Loucy (cell line): ENCODE data around the gene GIGYF2.

Source experiments
- H2AFZ ChIP-seq: fragments of 200-600 bp; sonication (generic); 2 replicates; pipeline ENCODE4 v1.6.0; 2016; ENCODE audit warnings: antibody characterized with exemption, mild to moderate bottlenecking, low read length, moderate library complexity
- H3F3A ChIP-seq: fragments of 200-600 bp; 2 replicates; pipeline ENCODE4 v1.6.0; 2016; ENCODE audit warnings: antibody characterized with exemption, low read depth, mild to moderate bottlenecking
- H3K27me3 ChIP-seq: fragments of 200-600 bp; sonication (generic); 2 replicates; pipeline ENCODE4 v1.6.1; 2014; ENCODE audit warnings: low read length, mild to moderate bottlenecking; ENCODE audit not compliant: insufficient read depth, poor library complexity, severe bottlenecking
- H3K36me3 ChIP-seq: fragments of 200-600 bp; sonication (generic); 2 replicates; pipeline ENCODE4 v1.6.1; 2016; ENCODE audit warnings: low read length; ENCODE audit not compliant: insufficient read depth
- H3K4me1 ChIP-seq: fragments of 200-600 bp; sonication (generic); 2 replicates; pipeline ENCODE4 v1.5.1; 2014; ENCODE audit warnings: low read length, mild to moderate bottlenecking; ENCODE audit not compliant: insufficient read depth, poor library complexity, severe bottlenecking
- H3K4me2 ChIP-seq: fragments of 200-600 bp; sonication (generic); 2 replicates; pipeline ENCODE4 v1.6.0; 2014; ENCODE audit warnings: antibody characterized with exemption, low read length, low read depth, mild to moderate bottlenecking; ENCODE audit not compliant: poor library complexity, severe bottlenecking
- H3K4me3 ChIP-seq: fragments of 200-600 bp; sonication (generic); 2 replicates; pipeline ENCODE4 v1.5.1; 2014; ENCODE audit warnings: low read length, mild to moderate bottlenecking, mixed read lengths; ENCODE audit not compliant: poor library complexity, severe bottlenecking
- H3K79me2 ChIP-seq: fragments of 200-600 bp; sonication (generic); 2 replicates; pipeline ENCODE4 v1.6.1; 2014; ENCODE audit warnings: low read length; ENCODE audit not compliant: insufficient read depth
- H3K9ac ChIP-seq: fragments of 200-600 bp; sonication (generic); 2 replicates; pipeline ENCODE4 v1.6.0; 2014; ENCODE audit warnings: mild to moderate bottlenecking, low read depth, low read length, moderate library complexity; ENCODE audit not compliant: poor library complexity, severe bottlenecking
- H3K9me2 ChIP-seq: fragments of 200-600 bp; sonication (generic); replicated peaks from 2 replicates; pipeline ENCODE4 v1.6.1; 2016; ENCODE audit warnings: low read depth, low read length, mixed read lengths
- H3K9me3 ChIP-seq: fragments of 200-600 bp; sonication (generic); 2 replicates; pipeline ENCODE4 v1.6.1; 2014; ENCODE audit warnings: mild to moderate bottlenecking, antibody characterized with exemption, low read length, low read depth; ENCODE audit not compliant: insufficient read depth
- H4K20me1 ChIP-seq: fragments of 200-600 bp; sonication (generic); 2 replicates; pipeline ENCODE4 v1.6.0; 2014; ENCODE audit warnings: antibody characterized with exemption, low read length, mild to moderate bottlenecking; ENCODE audit not compliant: insufficient read depth, poor library complexity, severe bottlenecking
- EZH2phosphoT487 ChIP-seq: fragments of 200-600 bp; IDR thresholded peaks from 2 replicates; pipeline ENCODE4 v1.6.1; 2018; ENCODE audit warnings: antibody characterized with exemption, mild to moderate bottlenecking, moderate library complexity, borderline replicate concordance
- TF ChIP-seq, protein P1 (sequence below): fragments of 200-600 bp; sonication (generic); conservative IDR thresholded peaks from 2 replicates; pipeline ENCODE4 v1.5.1; 2014; ENCODE audit warnings: mild to moderate bottlenecking, antibody characterized with exemption, low read length

The GIGYF2 gene

GRCh38 chr2:232854082-232854481 lies 157.0 kb downstream of the GIGYF2 start:
- Histone ChIP-seq H3K4me1 (no peaks in the 10 kb centered on the region), H3K9me2 (no peaks in the 10 kb centered on the region), H3K27me3 (no peaks in the 10 kb centered on the region), H4K20me1 (no peaks in the 10 kb centered on the region), H3K36me3 (peaks cover 69% of the 10 kb centered on the region; the same call in 1 of the 2 replicates), H3K4me2 (no peak overlapping the region), H3K79me2 (no peaks in the 10 kb centered on the region), H3K4me3 (no peak overlapping the region), H2AFZ (no peak overlapping the region), H3F3A (no peaks in the 10 kb centered on the region), H3K9me3 (no peaks in the 10 kb centered on the region), H3K9ac (no peak overlapping the region)
- no peak for TF ChIP-seq EZH2phosphoT487
- TF ChIP-seq, protein P1, sequence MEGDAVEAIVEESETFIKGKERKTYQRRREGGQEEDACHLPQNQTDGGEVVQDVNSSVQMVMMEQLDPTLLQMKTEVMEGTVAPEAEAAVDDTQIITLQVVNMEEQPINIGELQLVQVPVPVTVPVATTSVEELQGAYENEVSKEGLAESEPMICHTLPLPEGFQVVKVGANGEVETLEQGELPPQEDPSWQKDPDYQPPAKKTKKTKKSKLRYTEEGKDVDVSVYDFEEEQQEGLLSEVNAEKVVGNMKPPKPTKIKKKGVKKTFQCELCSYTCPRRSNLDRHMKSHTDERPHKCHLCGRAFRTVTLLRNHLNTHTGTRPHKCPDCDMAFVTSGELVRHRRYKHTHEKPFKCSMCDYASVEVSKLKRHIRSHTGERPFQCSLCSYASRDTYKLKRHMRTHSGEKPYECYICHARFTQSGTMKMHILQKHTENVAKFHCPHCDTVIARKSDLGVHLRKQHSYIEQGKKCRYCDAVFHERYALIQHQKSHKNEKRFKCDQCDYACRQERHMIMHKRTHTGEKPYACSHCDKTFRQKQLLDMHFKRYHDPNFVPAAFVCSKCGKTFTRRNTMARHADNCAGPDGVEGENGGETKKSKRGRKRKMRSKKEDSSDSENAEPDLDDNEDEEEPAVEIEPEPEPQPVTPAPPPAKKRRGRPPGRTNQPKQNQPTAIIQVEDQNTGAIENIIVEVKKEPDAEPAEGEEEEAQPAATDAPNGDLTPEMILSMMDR, result no peak

DNA sequence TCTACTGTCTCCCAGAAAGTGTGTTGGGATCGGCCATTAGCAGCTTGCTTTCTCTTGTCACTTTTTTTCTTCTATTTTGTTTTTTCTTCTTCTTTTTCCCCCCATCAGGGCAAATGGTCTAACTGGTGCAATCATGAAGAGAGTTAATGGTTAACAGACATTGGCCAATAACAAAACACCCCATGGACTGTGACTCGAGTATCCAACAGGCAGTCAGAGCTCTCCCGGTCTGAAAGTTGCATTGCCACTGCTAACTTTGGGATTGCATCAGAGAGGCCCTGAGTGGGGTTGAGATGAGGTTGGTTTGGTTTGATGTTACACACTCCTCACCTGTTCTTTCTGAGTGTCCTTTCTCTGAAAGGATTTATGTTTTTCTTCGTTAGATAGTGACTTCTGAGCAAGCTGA lies 160.0 kb downstream of the GIGYF2 start:
- Histone ChIP-seq H2AFZ (no peak overlapping the region), H3K9ac (no peak overlapping the region), H3K4me2 (no peak overlapping the region), H3K79me2 (no peaks in the 10 kb centered on the region), H3K9me2 (no peaks in the 10 kb centered on the region), H4K20me1 (no peaks in the 10 kb centered on the region), H3F3A (no peaks in the 10 kb centered on the region), H3K36me3 (peaks cover 49% of the 10 kb centered on the region; the same call in 1 of the 2 replicates), H3K9me3 (no peaks in the 10 kb centered on the region), H3K4me3 (no peak overlapping the region), H3K4me1 (no peaks in the 10 kb centered on the region), H3K27me3 (no peaks in the 10 kb centered on the region)
- no peak for TF ChIP-seq EZH2phosphoT487
- TF ChIP-seq, protein P1, result no peak

DNA sequence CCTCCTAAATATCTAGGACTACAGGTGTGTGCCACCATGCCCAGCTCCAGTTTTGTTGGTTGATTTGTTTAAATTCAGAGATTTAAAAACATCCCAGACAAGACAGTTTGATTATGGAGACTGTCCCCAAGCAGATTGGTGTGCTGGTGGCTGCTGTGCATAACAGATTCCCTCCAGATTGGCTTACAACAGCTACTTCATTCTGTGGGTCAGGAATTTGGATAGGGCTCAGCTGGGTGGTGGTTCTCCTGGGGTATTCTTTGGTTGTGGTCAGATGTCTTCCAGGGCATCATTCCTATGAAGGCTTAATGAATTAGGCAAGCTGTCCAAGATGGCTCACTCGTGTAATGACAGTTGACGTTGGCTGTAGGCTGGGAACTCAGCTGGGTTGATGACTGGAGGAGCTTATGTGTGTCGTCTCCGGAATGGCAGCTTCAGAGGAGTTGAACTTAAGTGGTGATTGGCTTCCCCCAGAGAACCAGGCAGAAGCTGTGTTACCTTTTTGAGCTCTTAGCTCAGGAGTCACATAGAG lies 162.3 kb downstream of the GIGYF2 start:
- Histone ChIP-seq H4K20me1 (no peaks in the 10 kb centered on the region), H3K9me2 (no peaks in the 10 kb centered on the region), H3K79me2 (no peaks in the 10 kb centered on the region), H3K9me3 (no peaks in the 10 kb centered on the region), H3K36me3 (peaks cover 45% of the 10 kb centered on the region; the same call in 1 of the 2 replicates), H2AFZ (no peak overlapping the region), H3F3A (no peaks in the 10 kb centered on the region), H3K27me3 (no peaks in the 10 kb centered on the region), H3K4me3 (no peak overlapping the region), H3K4me2 (no peak overlapping the region), H3K4me1 (no peaks in the 10 kb centered on the region), H3K9ac (no peak overlapping the region)
- TF ChIP-seq, protein P1, result no peak
- no peak for TF ChIP-seq EZH2phosphoT487
